Mucosa of descending colon (tissue), 3 donors: ENCODE results near the gene SVOP. TPM values are rescaled to one million over a fixed set of nuclear protein-coding genes. Genes with fewer than 3 reads are reported as not detected.
A peak's percentile ranks its signal among the peaks of the same experiment; 100 is the strongest.

Experiments
- ATAC-seq: fragments of 200-7000 bp; cut with Tn5 transposase; one replicate; pipeline ENCODE4 v1.9.1; 2020; ENCODE audit warnings: mild to moderate bottlenecking, moderate library complexity
- DNase-seq, 3 donors: peaks; one replicate each; pipeline ENCODE4 v3.0.0-alpha.2; 2020
- H3K36me3 ChIP-seq: fragments of 200-600 bp; one replicate; pipeline ENCODE4 v1.8.0; 2021; ENCODE audit warnings: low read depth, mild to moderate bottlenecking
- H3K4me1 ChIP-seq: fragments of 200-600 bp; one replicate; pipeline ENCODE4 v1.8.0; 2021; ENCODE audit warnings: low read depth, mild to moderate bottlenecking
- H3K4me3 ChIP-seq: fragments of 200-600 bp; one replicate; pipeline ENCODE4 v1.8.0; 2021; ENCODE audit warnings: mild to moderate bottlenecking
- H3K9me3 ChIP-seq: fragments of 200-600 bp; one replicate; pipeline ENCODE4 v1.8.0; 2021; ENCODE audit warnings: mild to moderate bottlenecking
- CTCF ChIP-seq: fragments of 200-600 bp; IDR thresholded peaks from one replicate; pipeline ENCODE4 v1.8.0; 2022; ENCODE audit warnings: antibody characterized with exemption, mild to moderate bottlenecking
- intact Hi-C, 2 donors: fragments of 100-400 bp; cut with DNase I in 1 of 2; cut with micrococcal nuclease in 1 of 2; formaldehyde crosslinking; loops; one replicate each; pipeline versions ENCODE4 v1.11.0 to v1.11.1; 2022; cut with DNase I, micrococcal nuclease
- long read RNA-seq, 2 donors: library from polyadenylated mRNA; unstranded; transcript quantifications; one replicate each; pipeline ENCODE4 v2.0.0, GENCODE V29; 2019 to 2021
- total RNA-seq, 3 donors: library from RNA; stranded (reverse); fragmentation: NEBNext Ultra II Directional in 2 of 3; extraction: Animal tissue kit (Norgen Biotek cat#: 25700) in 2 of 3; gene quantifications; one replicate each; pipeline versions ENCODE4 v1.2.1 to v1.2.4, GENCODE V29; 2021 to 2023
- donor health status: DM: no; HTN: no; CAD: no; lungs with moderate emphysema.
- donor health status: DM: no; HTN: no; CAD: no.
- donor health status: DM: no; HTN: yes; CAD: no.

SVOP gene
- total RNA-seq, result 1 to 10 TPM in 1 of 3 donors, under 1 TPM in 2; 0.26 to 1.7 (median 0.31) TPM
- long read RNA-seq, donor 1, full-length matches to known transcripts, result 5 of 6 reads
- long read RNA-seq, donor 1, partial matches to known transcripts, result 1 of 6 reads
- long read RNA-seq, donor 1, other reads (novel, unspliced or antisense), result 0 of 6 reads
- long read RNA-seq, donor 2, result 0 reads

- DNase-seq, result peak; percentile 70 to 85 (median 81)
Observed at GRCh38 chr12:109020796-109021380, at the start of gene SVOP. SVOP (minus strand) TSS chr12:109021068; CDS start chr12:109020868, 200 bp downstream.

DNA sequence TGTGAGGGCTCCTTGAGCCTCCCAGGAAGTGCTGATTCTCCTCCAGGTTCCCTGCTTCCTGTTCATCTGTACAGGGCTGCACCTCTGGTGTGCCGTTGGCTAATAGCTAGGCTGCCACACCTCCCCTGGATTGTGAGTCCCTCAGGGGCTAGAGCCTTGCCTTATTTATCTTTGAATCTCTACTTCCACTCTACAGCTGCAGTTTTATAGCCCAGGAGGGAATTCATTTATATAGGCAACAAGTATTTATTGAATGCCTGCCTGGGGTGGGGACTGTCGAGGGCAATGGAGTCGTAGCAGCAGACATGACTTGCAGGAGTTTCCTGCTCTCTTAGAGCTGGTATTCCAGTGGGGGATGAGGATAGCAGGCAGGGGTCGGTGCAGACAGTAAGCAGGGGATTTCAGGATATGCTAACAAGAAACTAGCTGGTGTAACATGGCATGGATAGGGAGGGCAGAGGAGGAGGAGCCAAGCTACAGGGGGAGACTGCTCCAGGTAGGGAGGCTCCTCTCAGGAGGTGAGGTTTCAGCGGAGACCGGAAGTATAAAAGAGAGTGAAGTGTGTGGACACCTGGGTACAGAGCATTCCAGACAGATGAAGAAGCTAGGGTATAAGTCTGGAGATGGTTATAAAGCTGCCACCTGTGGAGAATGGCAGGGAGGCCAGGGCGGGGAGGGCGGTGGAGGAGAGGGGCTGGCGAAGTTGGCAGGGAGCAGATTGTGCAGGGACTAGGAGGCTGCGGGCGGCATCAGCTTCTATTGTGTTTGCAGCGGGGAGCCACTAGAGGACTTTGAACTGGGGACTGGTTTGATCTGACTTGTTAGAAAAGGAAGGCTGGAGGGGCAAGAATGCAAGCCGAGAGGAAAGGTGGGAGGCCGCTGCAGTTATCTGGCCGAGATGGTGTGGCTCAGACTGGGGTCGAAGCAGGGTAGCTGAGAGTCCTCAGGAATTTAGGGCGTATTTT lies 48.7 kb upstream of the SVOP start:
- TF ChIP-seq CTCF, result no peak
- Histone ChIP-seq H3K4me3 (no peak overlapping the region), H3K9me3 (no peaks in the 10 kb centered on the region), H3K36me3 (peaks cover 10% of the 10 kb centered on the region), H3K4me1 (peaks cover 15% of the 10 kb centered on the region)
- ATAC-seq, result peak; percentile 91
- DNase-seq, result peak; percentile 77 to 82 (median 79)
- intact Hi-C loops, result no loop called here

More at GRCh38 chr12:109020796-109021380, at the start of gene SVOP:
- peak; percentile 95 for ATAC-seq
- H3K4me1 ChIP-seq, result peaks cover 4% of the 10 kb centered on the region
- no peak for TF ChIP-seq CTCF
- no peak within 1 kb of the TSS for H3K4me3 ChIP-seq
- intact Hi-C loops, result no loop called here
- H3K36me3 ChIP-seq, result no peaks in the 10 kb centered on the region
- H3K9me3 ChIP-seq, result no peaks in the 10 kb centered on the region

DNA sequence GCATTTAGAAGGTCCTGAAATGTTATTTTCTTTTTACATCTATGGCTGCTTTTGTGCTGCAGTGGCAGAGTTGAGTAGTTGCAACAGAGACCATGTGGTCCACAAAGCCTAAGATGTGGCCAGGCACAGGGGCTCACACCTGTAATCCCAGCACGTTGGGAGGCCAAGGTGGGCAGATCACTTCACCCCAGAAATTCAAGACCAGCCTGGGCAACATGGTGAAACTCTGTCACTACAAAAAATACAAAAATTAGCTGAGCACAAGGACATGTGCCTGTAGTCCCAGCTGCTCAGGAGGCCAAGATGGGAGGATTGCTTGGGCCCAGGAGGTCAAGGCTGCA lies 45.0 kb upstream of the SVOP start:
- ATAC-seq, result no peak
- Histone ChIP-seq H3K4me3 (no peak overlapping the region), H3K4me1 (peaks cover 15% of the 10 kb centered on the region), H3K9me3 (no peaks in the 10 kb centered on the region), H3K36me3 (peaks cover 4% of the 10 kb centered on the region)
- TF ChIP-seq CTCF, result no peak
- intact Hi-C loops, result no loop called here
- DNase-seq, result no peak

- peaks cover 15% of the 10 kb centered on the region for H3K4me1 ChIP-seq
- TF ChIP-seq CTCF, result no peak
- H3K4me3 ChIP-seq, result no peak overlapping the region
- peak in 2 of 3 donors; percentile 66 to 84 for DNase-seq
- intact Hi-C loops, result no loop called here
- peaks cover 4% of the 10 kb centered on the region for H3K36me3 ChIP-seq
- ATAC-seq, result peak; percentile 54
- no peaks in the 10 kb centered on the region for H3K9me3 ChIP-seq
Observed at GRCh38 chr12:109065154-109065852, 44.4 kb upstream of the SVOP start.

DNA sequence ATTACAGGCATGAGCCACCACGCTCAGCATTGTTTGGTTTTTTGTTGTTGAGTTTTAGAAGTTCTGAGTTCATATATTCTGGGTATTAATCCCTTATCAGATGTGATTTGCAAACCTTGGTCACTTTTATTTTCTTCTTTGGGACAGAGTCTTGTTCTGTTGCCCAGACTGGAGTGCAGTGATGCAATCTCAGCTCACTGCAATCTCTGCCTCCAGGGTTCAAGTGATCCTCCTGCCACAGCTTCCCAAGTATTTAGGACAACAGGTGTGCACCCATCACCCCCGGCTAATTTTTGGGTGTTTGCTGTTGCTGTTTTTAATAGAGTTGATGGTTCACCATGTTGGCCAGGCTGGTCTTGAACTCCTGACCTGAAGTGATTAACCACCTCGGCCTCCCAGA lies 43.3 kb upstream of the SVOP start:
- H3K9me3 ChIP-seq, result no peaks in the 10 kb centered on the region
- DNase-seq, result no peak
- peaks cover 15% of the 10 kb centered on the region for H3K4me1 ChIP-seq
- no peak for TF ChIP-seq CTCF
- H3K4me3 ChIP-seq, result no peak overlapping the region
- intact Hi-C loops, result no loop called here
- peaks cover under 1% of the 10 kb centered on the region for H3K36me3 ChIP-seq
- ATAC-seq, result no peak
